Epithelial cell of proximal tubule (primary cell): ENCODE results near the gene TRPM3. TPM values are rescaled to one million over a fixed set of nuclear protein-coding genes. Genes with fewer than 3 reads are reported as not detected.

Experiments
- DNase-seq: peaks from one replicate; pipeline ENCODE4 v3.0.0-alpha.2; 2011; ENCODE audit warnings: low read depth
- H3K4me3 ChIP-seq: 2 replicates; pipeline ENCODE4 v1.5.1; 2011; ENCODE audit warnings: low read depth, mild to moderate bottlenecking, low read length
- total RNA-seq: library from RNA; depleted of rRNA; stranded (reverse); fragments of >200 nt; gene quantifications from 2 replicates; pipeline ENCODE4 v1.2.3, GENCODE V29; 2015
- TF ChIP-seq, protein P1 (sequence below): conservative IDR thresholded peaks from 2 replicates; pipeline ENCODE4 v1.5.1; 2012; ENCODE audit warnings: low read depth, mild to moderate bottlenecking, low read length

TRPM3 gene
- total RNA-seq, 1 donor from 2014 or later: not detected

DNA sequence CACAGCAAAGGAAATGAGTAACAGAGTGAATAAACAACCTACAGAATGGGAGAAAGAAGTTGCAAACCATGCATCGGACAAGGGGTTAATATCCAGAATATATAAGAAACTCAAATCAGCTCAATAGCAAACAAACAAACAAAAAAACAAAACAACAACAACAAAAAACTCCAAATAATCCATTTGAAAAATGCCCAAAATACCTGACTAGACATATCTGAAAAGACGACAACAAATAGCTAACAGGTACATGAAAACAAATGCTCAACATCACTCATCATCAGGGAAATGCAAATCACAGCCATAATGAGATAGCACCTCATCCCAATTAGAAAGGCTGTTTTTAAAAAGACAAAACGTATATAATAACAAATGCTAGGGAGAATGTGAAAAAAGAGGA lies 111.2 kb downstream of the TRPM3 start:
- no peak for DNase-seq
- TF ChIP-seq, protein P1, sequence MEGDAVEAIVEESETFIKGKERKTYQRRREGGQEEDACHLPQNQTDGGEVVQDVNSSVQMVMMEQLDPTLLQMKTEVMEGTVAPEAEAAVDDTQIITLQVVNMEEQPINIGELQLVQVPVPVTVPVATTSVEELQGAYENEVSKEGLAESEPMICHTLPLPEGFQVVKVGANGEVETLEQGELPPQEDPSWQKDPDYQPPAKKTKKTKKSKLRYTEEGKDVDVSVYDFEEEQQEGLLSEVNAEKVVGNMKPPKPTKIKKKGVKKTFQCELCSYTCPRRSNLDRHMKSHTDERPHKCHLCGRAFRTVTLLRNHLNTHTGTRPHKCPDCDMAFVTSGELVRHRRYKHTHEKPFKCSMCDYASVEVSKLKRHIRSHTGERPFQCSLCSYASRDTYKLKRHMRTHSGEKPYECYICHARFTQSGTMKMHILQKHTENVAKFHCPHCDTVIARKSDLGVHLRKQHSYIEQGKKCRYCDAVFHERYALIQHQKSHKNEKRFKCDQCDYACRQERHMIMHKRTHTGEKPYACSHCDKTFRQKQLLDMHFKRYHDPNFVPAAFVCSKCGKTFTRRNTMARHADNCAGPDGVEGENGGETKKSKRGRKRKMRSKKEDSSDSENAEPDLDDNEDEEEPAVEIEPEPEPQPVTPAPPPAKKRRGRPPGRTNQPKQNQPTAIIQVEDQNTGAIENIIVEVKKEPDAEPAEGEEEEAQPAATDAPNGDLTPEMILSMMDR: no peak
- no peak overlapping the region for H3K4me3 ChIP-seq

- no peak for DNase-seq
- TF ChIP-seq, protein P1: no peak
- no peak overlapping the region for H3K4me3 ChIP-seq
Observed at GRCh38 chr9:71005456-71005855, 116.0 kb downstream of the TRPM3 start.

DNA sequence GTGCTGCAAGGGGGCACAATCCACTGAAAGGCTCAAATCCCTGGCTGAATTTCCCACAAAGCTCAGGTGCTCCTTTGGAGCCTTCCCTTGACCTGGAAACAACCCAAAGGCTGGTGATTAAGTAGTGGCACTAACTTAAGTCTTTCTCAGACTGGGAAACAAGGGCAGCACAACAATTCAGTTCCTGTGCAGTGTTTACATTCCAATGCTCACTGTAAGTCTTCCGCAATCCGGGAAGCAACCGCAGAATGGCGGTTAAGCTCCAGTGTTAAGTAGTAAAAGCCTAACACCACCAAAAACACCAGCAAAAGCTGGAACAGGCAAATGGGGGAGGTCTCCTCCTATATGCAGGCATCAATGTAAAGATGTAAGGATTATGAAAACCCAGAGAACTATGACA lies 117.2 kb downstream of the TRPM3 start:
- H3K4me3 ChIP-seq: no peak overlapping the region
- DNase-seq: no peak
- TF ChIP-seq, protein P1: no peak

DNA sequence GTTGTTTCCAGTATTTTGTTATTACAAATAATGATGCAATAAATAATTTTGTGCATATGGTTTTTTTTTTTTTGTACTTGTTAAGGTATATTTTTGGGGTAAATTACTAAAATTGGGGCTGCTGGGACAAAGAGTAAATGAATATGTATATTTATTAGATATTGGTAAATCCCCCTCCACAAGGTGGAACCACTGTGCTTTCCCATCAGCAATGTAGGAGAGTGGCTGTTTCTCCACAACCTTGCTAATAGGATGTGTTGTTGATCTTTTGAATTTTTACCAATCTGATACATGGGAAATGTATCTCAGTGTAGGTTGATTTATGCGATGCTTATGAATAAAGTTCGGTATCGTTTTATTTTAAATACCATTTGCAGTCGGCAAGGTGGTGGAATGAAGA lies 118.1 kb downstream of the TRPM3 start:
- H3K4me3 ChIP-seq: no peak overlapping the region
- no peak for DNase-seq
- TF ChIP-seq, protein P1: no peak

- no peak for DNase-seq
- TF ChIP-seq, protein P1: peak; percentile 84
- no peak overlapping the region for H3K4me3 ChIP-seq
Observed at GRCh38 chr9:71001780-71002386, 119.5 kb downstream of the TRPM3 start.

- H3K4me3 ChIP-seq: no peak overlapping the region
- TF ChIP-seq, protein P1: no peak
- DNase-seq: no peak
Observed at GRCh38 chr9:70998962-70999361, 122.5 kb downstream of the TRPM3 start.

DNA sequence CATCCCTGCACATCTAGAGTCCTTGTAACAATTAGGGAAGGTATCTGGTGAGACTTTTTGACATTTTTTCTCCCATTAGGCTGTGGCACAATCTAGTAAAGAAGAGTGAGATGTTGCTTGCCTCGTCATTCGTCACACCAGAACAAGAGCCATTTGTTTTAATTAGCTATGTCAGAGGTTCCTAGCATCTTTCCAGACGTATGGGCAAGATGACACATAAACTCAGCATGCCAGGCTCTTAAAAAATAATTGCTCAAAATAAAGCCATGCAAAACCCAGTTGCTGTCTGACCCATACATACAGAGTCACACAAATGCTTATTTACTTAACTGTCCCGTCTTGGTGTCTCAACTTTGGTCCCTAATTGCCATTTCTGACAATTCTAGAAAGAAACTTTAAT lies 125.9 kb downstream of the TRPM3 start:
- DNase-seq: no peak
- TF ChIP-seq, protein P1: no peak
- no peak overlapping the region for H3K4me3 ChIP-seq
